HG02981 (cell line): ENCODE data around the gene KLF14.
"Not testable (repeated sequence)": the region's sequence is repeated elsewhere in the genome, so short reads cannot be mapped to it uniquely, and the experiment has no call there.

ENCODE experiments used
- ATAC-seq: cut with Tn5 transposase; IDR thresholded peaks from one replicate; pipeline ENCODE4 v1.9.1; 2021; ENCODE audit warnings: mild to moderate bottlenecking, moderate library complexity; ENCODE audit not compliant: unreplicated experiment

The KLF14 gene

GRCh38 chr7:130721486-130722277 lies 12.3 kb downstream of the KLF14 start:
- ATAC-seq = no peak

- no peak for ATAC-seq
Observed at GRCh38 chr7:130719541-130719940, 14.5 kb downstream of the KLF14 start.

GRCh38 chr7:130712416-130712815 lies 21.6 kb downstream of the KLF14 start:
- ATAC-seq = no peak

GRCh38 chr7:130708766-130709165 lies 25.2 kb downstream of the KLF14 start:
- no peak for ATAC-seq

GRCh38 chr7:130708001-130708400 lies 26.0 kb downstream of the KLF14 start:
- no peak for ATAC-seq

GRCh38 chr7:130703851-130704250 lies 30.2 kb downstream of the KLF14 start:
- no peak for ATAC-seq

- ATAC-seq = no peak
Observed at GRCh38 chr7:130701650-130702049, 32.4 kb downstream of the KLF14 start.

GRCh38 chr7:130700760-130701159 lies 33.2 kb downstream of the KLF14 start:
- no peak for ATAC-seq

GRCh38 chr7:130699686-130700085 lies 34.3 kb downstream of the KLF14 start:
- ATAC-seq = no peak

- no peak for ATAC-seq
Observed at GRCh38 chr7:130697820-130698219, 36.2 kb downstream of the KLF14 start.

- no peak for ATAC-seq
Observed at GRCh38 chr7:130695840-130696239, 38.2 kb downstream of the KLF14 start.

- not testable (repeated sequence) for ATAC-seq
Observed at GRCh38 chr7:130692396-130692795, 41.6 kb downstream of the KLF14 start.

GRCh38 chr7:130689683-130690082 lies 44.3 kb downstream of the KLF14 start:
- ATAC-seq = no peak

GRCh38 chr7:130683026-130683425 lies 51.0 kb downstream of the KLF14 start:
- ATAC-seq = no peak
